Stimulated activated naive B cell treated with anti-CD40 and anti-IgM and Interleukin-4, amounts not matched to agents 10 μg/mL and 1 μg/mL and 100 μg/mL, for 72 hours (primary cell): Measurements from ENCODE around the gene TRNAU1AP.
"Not testable (repeated sequence)": the region's sequence is repeated elsewhere in the genome, so short reads cannot be mapped to it uniquely, and the experiment has no call there.

Source experiments
- ATAC-seq, 2 donors: fragments of 150-1000 bp; cut with Tn5 transposase; replicated peaks; 2 replicates each; pipeline ENCODE4 v1.10.0; 2021; ENCODE audit warnings: moderate library complexity in 1 of 2
- DNase-seq: peaks from one replicate; pipeline ENCODE4 v3.0.0; 2021
- H3K27ac Mint-ChIP-seq: one replicate; pipeline ENCODE4 v1.8.0; 2022; ENCODE audit warnings: mild to moderate bottlenecking, mixed read lengths
- H3K27me3 Mint-ChIP-seq, 2 donors: one replicate each; pipeline ENCODE4 v1.8.0; 2022; ENCODE audit warnings: mixed read lengths in 2 of 2
- H3K36me3 Mint-ChIP-seq, 2 donors: one replicate each; pipeline ENCODE4 v1.8.0; 2022; ENCODE audit warnings: mixed read lengths in 2 of 2, mild to moderate bottlenecking in 1 of 2
- H3K4me1 Mint-ChIP-seq, 2 donors: one replicate each; pipeline ENCODE4 v1.8.0; 2022; ENCODE audit warnings: mixed read lengths in 2 of 2, mild to moderate bottlenecking in 1 of 2
- H3K4me3 Mint-ChIP-seq, 2 donors: one replicate each; pipeline ENCODE4 v1.8.0; 2022; ENCODE audit warnings: mild to moderate bottlenecking in 2 of 2, mixed read lengths in 2 of 2, moderate library complexity in 1 of 2
- H3K9me3 Mint-ChIP-seq, 2 donors: one replicate each; pipeline ENCODE4 v1.8.0; 2022; ENCODE audit warnings: mixed read lengths in 2 of 2, mild to moderate bottlenecking in 1 of 2

TRNAU1AP gene

DNA sequence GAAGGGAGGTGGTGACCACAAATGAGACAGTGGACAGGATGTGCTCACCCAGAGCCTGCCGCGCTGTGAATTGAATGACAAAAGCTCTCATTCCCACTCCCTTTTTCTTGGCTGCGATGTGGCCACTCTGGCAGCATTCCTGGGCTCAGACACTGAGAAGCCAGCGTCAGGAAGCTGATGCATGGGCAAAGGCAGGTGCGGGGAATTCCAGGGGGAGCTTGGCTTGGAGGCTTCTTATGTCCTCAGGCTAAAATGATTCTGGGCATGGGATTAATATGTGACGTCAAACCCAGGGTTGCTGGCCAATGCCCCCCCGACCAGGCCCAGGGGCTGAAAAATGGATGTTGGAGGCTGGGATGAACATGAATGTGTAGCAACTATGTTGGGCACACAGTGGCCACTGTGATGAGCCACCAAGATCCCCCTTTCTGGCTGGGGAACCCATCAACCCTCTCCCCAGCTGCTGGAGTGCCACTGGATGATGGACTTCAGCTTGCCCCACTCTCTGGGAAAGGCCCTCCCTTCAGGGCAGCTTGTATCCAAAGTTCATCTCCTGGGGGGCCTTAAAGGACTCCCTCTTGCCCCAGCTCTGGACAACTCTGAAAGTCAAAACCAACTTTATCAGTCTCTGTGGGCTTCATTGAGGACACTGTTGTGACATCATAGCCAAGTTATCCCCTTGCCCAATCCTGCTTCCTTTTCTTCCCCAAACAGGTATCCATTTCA lies 42.0 kb downstream of the TRNAU1AP start:
- not testable (repeated sequence) for H3K4me3 Mint-ChIP-seq, DNase-seq, ATAC-seq, H3K9me3 Mint-ChIP-seq, H3K27ac Mint-ChIP-seq
- Mint-ChIP-seq H3K4me1 (peaks cover 11 to 26% of the 10 kb centered on the region in 2 donors), H3K27me3 (peaks cover 8 to 14% of the 10 kb centered on the region in 2 donors), H3K36me3 (peaks cover 4 to 11% of the 10 kb centered on the region in 2 donors)

DNA sequence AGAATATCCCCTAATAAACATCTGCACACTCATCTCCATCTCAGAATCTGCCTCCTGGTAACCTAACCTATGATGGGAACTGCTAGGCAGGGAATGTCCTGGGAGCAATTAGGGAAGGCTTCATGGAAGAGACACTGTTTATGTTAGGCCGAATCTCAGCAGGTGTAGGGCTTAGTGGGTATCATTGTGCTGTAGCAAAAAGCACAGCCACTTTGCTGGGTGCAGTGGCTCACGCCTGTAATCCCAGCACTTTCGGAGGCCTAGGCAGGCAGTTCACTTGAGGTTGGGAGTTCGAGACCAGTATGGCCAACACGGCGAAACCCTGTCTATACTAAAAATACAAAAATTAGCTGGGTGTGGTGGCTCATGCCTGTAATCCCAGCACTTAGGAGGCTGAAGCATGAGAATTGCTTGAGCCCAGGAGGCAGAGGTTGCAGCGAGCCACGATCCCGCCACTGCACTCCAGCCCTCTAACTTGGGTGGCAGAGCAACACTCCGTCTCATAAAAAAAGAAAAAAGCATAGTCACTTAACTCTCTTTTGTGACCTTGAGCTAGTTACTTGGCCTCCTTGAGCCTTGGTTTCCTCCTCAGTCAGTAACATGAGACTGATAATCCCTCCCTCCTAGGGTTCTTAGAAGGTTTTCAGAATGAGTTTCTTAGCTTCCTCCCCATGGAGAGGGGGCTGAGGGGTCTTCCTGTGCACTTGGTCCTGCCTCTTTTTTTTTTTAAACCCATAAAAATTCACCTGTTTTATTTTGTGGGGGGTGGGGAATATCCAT lies 42.7 kb downstream of the TRNAU1AP start:
- Mint-ChIP-seq H3K4me3 (no peak overlapping the region), H3K27me3 (peaks cover 8 to 14% of the 10 kb centered on the region in 2 donors), H3K4me1 (peaks cover 11 to 18% of the 10 kb centered on the region in 2 donors), H3K9me3 (no peaks in the 10 kb centered on the region), H3K27ac (no peak overlapping the region), H3K36me3 (peaks cover 4 to 15% of the 10 kb centered on the region in 2 donors)
- no peak for DNase-seq
- ATAC-seq, result no peak

DNA sequence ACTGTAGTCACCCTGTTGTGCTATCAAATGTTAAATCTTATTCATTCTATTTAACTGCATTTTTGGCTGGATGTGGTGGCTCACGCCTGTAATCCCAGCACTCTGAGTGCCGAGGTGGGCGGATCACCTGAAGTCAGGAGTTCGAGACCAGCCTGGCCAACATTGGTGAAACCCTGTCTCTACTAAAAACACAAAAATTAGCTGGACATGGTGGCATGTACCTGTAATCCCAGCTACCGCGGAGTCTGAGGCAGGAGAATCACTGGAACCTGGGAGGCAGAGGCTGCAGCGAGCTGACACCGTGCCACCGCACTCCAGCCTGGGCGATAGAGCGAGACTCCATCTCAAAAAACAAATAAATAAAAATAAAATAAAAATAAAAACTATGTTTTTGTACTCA lies 43.4 kb downstream of the TRNAU1AP start:
- not testable (repeated sequence) for H3K4me3 Mint-ChIP-seq, H3K27ac Mint-ChIP-seq, DNase-seq, ATAC-seq, H3K9me3 Mint-ChIP-seq
- H3K36me3 Mint-ChIP-seq, result peaks cover 4 to 16% of the 10 kb centered on the region in 2 donors
- peaks cover 11 to 18% of the 10 kb centered on the region in 2 donors for H3K4me1 Mint-ChIP-seq
- peaks cover 8 to 14% of the 10 kb centered on the region in 2 donors for H3K27me3 Mint-ChIP-seq

DNA sequence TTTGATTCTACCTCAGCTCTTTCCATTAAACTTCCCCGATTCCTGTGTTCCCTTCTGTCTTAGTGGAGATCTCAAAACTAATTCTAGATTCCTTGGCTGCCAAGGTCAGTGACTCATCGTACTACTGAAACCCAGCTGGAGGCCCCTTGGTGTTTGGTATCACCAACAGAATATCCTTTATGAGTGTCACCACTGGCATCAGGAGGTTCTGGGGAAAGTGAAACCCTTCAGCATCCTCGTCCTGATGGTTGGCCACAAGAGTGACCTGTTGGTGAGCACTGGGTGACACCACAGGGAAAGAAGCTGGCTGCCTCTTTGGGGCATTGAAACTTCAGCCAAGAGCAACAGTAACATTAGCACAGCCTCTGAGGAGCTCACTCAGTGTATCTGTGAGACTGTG lies 48.8 kb downstream of the TRNAU1AP start:
- H3K27ac Mint-ChIP-seq, result peak overlapping the region; percentile 77
- DNase-seq, result no peak
- no peaks in the 10 kb centered on the region for H3K9me3 Mint-ChIP-seq
- H3K4me1 Mint-ChIP-seq, result peaks cover 6 to 10% of the 10 kb centered on the region in 2 donors
- peaks cover 5 to 28% of the 10 kb centered on the region in 2 donors for H3K36me3 Mint-ChIP-seq
- ATAC-seq, result peak; percentile 69 to 72
- H3K4me3 Mint-ChIP-seq, result no peak overlapping the region
- H3K27me3 Mint-ChIP-seq, result no peaks in the 10 kb centered on the region

DNA sequence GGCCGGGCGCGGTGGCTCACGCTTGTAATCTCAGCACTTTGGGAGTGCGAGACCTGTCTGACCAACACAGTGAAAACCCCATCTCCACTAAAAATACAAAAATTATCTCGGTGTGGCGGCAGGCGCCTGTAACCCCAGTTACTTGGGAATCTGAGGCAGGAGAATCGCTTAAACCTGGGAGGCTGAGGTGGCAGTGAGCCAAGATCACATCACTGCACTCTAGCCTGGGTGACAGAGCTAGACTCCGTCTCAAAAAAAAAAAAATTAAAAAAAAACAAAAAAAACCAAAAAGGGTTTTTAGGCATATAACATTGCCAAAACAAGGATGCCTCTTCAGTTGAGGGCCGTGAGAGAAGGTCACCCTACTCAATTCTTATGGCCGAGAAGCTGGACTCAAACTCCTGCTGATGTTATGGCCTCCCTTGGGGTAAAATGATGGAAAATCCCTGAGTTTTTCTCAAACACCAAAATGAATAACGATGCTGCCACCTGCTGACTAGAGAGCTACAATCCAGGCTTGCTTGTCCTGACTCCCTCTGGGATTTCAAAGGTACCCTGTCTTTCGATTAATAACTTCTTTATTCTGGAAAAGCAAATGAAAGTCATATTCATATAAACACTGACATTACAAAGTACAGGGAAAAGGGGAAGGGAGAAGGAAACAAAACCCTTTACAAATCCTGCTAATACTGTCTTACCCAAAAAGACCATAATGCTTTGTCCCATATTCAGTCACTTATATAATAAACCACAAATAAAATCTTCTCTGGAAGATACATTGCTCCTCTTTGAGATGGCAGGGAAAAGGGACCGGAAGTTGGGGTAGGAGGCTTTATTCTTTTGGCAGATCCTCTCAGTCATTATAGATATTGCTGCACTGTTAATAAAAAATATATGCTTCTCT lies 49.9 kb downstream of the TRNAU1AP start:
- Mint-ChIP-seq H3K27ac (no peak overlapping the region), H3K27me3 (no peaks in the 10 kb centered on the region), H3K4me1 (peaks cover 6 to 10% of the 10 kb centered on the region in 2 donors), H3K36me3 (peaks cover 5 to 28% of the 10 kb centered on the region in 2 donors), H3K9me3 (no peaks in the 10 kb centered on the region), H3K4me3 (no peak overlapping the region)
- peak in 1 of 2 donors; percentile 53 for ATAC-seq
- peak; percentile 18 for DNase-seq

DNA sequence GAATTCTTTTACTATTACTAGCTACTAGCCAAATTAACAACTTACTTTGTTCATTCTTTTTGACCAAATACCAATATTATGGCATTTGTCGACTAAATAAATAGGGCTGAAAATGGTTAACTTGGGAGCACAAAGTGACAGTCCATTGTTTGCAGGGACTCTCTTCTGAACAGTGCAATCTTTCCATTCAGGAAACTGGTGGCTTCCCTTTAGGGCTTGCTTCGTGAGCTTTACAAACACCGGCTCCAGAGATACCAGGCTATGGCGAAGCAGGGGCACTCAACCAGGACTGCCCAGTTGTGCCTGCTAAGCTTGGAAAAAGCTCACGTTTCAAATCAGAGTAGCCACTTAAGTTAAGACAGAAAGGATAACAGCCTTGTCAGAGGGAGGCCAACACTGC lies 51.5 kb downstream of the TRNAU1AP start:
- no peak overlapping the region for H3K4me3 Mint-ChIP-seq
- no peak overlapping the region for H3K27ac Mint-ChIP-seq
- H3K36me3 Mint-ChIP-seq, result peaks cover 5 to 25% of the 10 kb centered on the region in 2 donors
- no peaks in the 10 kb centered on the region for H3K27me3 Mint-ChIP-seq
- H3K4me1 Mint-ChIP-seq, result peaks cover 3 to 5% of the 10 kb centered on the region in 2 donors
- ATAC-seq, result no peak
- no peaks in the 10 kb centered on the region for H3K9me3 Mint-ChIP-seq
- DNase-seq, result no peak

DNA sequence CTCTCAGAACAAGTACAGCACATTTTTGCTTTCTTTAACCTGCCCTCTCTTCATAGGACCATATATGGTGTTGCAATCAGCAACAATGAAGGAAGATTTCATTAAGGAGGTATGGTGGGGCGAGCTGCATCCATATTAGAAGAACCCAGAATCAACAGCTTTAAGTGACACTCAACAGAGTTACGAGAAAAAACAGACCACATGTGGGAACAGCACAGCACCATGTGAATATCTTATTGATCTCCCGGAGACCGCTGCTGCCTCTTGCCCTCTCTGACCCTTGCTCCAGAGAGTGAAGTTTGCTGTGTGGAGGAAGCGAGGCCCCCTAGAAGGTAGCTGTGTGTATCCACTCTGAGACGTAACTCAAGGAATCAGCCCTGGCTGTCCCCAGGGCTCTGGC lies 52.1 kb downstream of the TRNAU1AP start:
- peaks cover 3 to 5% of the 10 kb centered on the region in 2 donors for H3K4me1 Mint-ChIP-seq
- ATAC-seq (no peak), DNase-seq (no peak)
- H3K9me3 Mint-ChIP-seq, result no peaks in the 10 kb centered on the region
- no peak overlapping the region for H3K27ac Mint-ChIP-seq
- H3K4me3 Mint-ChIP-seq, result no peak overlapping the region
- H3K27me3 Mint-ChIP-seq, result no peaks in the 10 kb centered on the region
- peaks cover 9 to 30% of the 10 kb centered on the region in 2 donors for H3K36me3 Mint-ChIP-seq

DNA sequence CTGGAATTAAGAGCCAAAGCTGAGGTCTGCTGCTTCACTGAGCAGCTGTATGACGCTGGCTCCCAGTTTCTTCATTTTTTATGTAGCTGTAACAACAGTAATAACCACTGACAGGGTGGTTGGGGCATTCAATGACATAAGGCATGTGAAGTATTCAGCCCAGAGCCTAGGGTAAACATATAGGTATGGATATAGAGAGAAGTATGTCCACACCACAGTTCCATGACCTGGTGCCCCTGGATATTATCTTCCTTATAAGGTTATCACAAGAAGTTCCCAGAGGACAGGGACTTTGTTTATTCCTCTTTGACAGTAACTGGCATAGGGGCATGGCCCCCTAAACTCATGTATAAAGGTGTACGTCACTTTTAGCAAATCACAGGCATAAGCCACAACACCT lies 53.9 kb downstream of the TRNAU1AP start:
- peaks cover 1 to 2% of the 10 kb centered on the region in 2 donors for H3K4me1 Mint-ChIP-seq
- H3K27ac Mint-ChIP-seq, result no peak overlapping the region
- DNase-seq, result no peak
- H3K4me3 Mint-ChIP-seq, result no peak overlapping the region
- no peak for ATAC-seq
- peaks cover 14 to 29% of the 10 kb centered on the region in 2 donors for H3K36me3 Mint-ChIP-seq
- H3K9me3 Mint-ChIP-seq, result no peaks in the 10 kb centered on the region
- H3K27me3 Mint-ChIP-seq, result no peaks in the 10 kb centered on the region

DNA sequence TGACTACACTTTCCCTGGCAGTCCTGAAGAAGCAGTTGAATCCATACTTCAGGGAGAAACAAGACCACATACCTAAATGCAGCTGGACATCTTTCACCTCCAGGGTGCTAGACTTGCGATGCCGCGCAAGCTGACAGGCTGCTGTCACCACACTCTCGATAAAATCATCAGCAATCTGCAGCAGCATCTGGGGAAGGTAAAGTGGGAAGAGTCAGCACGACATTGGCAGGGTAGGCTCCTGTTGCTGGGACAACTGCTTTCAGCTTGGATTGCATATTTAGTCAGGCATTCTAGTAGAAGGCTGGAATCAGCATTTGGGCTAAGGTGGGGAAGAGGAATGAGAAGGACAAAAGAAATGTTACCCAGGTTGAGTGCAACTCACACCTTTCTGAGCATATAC lies 60.3 kb downstream of the TRNAU1AP start:
- peaks cover 33 to 35% of the 10 kb centered on the region in 2 donors for H3K36me3 Mint-ChIP-seq

More for the DNA sequence above, 60.3 kb downstream of the TRNAU1AP start:
- no peak overlapping the region for H3K27ac Mint-ChIP-seq
- DNase-seq (no peak), ATAC-seq (no peak)
- H3K4me3 Mint-ChIP-seq, result no peak overlapping the region
- no peaks in the 10 kb centered on the region for H3K9me3 Mint-ChIP-seq
- no peaks in the 10 kb centered on the region for H3K4me1 Mint-ChIP-seq
- H3K27me3 Mint-ChIP-seq, result no peaks in the 10 kb centered on the region
